ENCODE results near the gene NEK7.

DNA sequence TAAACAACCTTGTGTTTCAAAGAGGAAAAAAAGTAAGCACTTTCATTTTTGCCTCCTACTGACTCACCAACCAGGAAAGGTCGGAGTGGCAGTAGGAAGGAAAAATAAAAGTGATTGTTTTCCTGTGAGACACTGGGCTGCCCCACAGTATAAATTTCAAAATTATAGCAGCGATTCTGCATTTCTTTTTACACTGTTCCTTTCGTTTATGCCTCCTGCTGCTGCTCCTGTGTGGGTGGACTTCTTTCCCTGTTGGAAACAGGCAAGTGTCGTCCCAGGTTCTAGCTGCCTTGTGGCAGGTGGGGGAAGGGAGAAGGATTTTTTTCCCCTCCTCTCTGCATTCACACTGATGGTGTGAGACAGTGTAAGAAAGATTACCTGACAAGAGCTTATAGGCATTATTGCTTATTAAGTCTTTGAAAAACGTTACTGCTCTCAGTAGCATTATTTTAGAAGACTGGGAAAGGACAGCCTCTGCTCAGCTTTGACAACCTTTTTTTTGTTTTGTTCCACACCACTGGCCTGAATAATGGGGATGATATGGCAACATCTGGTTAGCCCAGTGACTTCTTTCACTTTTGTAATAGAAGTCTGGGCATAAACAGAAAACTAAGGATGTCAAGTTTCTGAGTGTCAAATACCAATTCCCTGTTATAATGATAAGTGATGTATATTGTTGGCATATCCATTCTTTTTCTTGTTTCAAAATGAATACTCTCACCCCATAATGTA is 77.9 kb downstream of the NEK7 start:
- TF ChIP-seq POLR2A (IDR thresholded peaks at IDR 0.05) = no peak
- TF ChIP-seq, protein P1, sequence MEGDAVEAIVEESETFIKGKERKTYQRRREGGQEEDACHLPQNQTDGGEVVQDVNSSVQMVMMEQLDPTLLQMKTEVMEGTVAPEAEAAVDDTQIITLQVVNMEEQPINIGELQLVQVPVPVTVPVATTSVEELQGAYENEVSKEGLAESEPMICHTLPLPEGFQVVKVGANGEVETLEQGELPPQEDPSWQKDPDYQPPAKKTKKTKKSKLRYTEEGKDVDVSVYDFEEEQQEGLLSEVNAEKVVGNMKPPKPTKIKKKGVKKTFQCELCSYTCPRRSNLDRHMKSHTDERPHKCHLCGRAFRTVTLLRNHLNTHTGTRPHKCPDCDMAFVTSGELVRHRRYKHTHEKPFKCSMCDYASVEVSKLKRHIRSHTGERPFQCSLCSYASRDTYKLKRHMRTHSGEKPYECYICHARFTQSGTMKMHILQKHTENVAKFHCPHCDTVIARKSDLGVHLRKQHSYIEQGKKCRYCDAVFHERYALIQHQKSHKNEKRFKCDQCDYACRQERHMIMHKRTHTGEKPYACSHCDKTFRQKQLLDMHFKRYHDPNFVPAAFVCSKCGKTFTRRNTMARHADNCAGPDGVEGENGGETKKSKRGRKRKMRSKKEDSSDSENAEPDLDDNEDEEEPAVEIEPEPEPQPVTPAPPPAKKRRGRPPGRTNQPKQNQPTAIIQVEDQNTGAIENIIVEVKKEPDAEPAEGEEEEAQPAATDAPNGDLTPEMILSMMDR (IDR thresholded peaks at IDR 0.05 in 8 of 11, conservative IDR thresholded peaks at IDR 0.05 in 3 of 11) = no peak

All from spleen (tissue), 7 donors.